Activated T-helper 1 cell treated with anti-CD3 and anti-CD28 coated beads, Interleukin-12 subunit alpha, Interleukin-12 subunit beta, Interleukin-2, Interleukin-4 antibody, amounts not matched to agents 30 ng/mL and 10 ng/mL and 1 ng/mL, durations not matched to agents 14 hours and 24 hours and 36 hours (primary cell): Measurements from ENCODE around the gene AP2A2. TPM values are rescaled to one million over a fixed set of nuclear protein-coding genes. Genes with fewer than 3 reads are reported as not detected.

Source experiments
- DNase-seq: peaks from one replicate; pipeline ENCODE4 v3.0.0; 2021; ENCODE audit warnings: low spot score
- H3K27ac Mint-ChIP-seq: one replicate; pipeline ENCODE4 v1.8.0; 2021; ENCODE audit warnings: mild to moderate bottlenecking, mixed read lengths
- H3K27me3 Mint-ChIP-seq: one replicate; pipeline ENCODE4 v1.8.0; 2022; ENCODE audit warnings: mild to moderate bottlenecking, moderate library complexity, mixed read lengths; ENCODE audit not compliant: insufficient read depth
- H3K36me3 Mint-ChIP-seq: one replicate; pipeline ENCODE4 v1.8.0; 2021; ENCODE audit warnings: low read depth, mixed read lengths
- H3K4me1 Mint-ChIP-seq: one replicate; pipeline ENCODE4 v1.8.0; 2021; ENCODE audit warnings: low read depth, mixed read lengths
- H3K4me3 Mint-ChIP-seq: one replicate; pipeline ENCODE4 v1.8.0; 2021; ENCODE audit warnings: mild to moderate bottlenecking, moderate library complexity, mixed read lengths
- H3K9me3 Mint-ChIP-seq: one replicate; pipeline ENCODE4 v1.8.0; 2021; ENCODE audit warnings: mixed read lengths
- intact Hi-C: fragments of 100-400 bp; cut with micrococcal nuclease; formaldehyde crosslinking; loops from one replicate; pipeline ENCODE4 v1.15.1; 2024
- total RNA-seq: library from RNA; stranded (reverse); gene quantifications from 2 replicates; pipeline ENCODE4 v1.2.3, GENCODE V29; 2022

Gene AP2A2
- total RNA-seq, 1 donor from 2014 or later, result 60.4 TPM

DNA sequence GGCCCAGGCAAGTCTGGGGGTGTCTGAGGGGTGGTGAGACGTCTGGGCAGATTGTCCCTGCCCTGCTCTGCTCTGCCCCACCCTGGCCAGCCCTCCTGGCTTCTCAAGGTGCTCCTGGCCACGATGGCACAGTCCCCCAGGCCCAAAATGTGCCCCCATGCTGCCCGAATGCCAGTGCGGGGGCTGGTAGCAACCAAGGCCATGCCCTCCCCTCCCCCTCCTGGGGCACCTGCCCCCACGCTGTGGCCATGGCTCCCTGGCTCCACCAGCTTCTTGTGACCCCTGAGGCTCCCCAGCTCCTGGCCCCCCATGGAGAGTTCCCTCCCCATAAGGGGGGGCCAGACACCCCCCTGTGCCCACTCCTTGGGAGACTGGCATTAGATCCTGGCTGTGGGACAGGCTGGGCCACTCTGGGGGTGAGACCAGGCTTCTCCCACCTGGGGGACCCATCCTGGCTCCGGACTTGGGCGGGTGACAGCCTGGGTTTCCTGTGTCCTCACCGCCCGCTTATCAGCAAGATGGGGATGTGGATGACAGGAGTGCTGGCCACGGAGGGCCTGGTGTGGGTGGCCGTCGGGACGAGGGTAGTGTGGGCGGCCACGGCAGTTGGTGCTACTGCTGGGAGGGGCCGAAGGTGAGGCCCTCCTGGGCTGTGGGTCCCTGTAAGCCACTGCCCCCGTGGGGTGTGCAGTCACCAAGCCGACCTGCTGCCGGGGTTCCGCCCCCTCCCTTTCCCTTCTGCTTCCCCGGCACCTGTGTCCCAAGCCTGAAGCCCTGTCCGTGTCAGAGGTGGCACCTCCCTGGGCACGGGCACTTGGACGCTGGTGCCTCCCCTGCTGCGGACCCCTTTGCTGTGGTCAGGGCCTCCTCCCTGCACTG lies 126.7 kb downstream of the AP2A2 start:
- H3K27me3 Mint-ChIP-seq, result peaks cover 3% of the 10 kb centered on the region
- DNase-seq, result no peak
- no peaks in the 10 kb centered on the region for H3K4me1 Mint-ChIP-seq
- intact Hi-C loops, result no loop called here
- H3K36me3 Mint-ChIP-seq, result no peaks in the 10 kb centered on the region
- no peaks in the 10 kb centered on the region for H3K9me3 Mint-ChIP-seq
- H3K4me3 Mint-ChIP-seq, result no peak overlapping the region
- no peak overlapping the region for H3K27ac Mint-ChIP-seq

DNA sequence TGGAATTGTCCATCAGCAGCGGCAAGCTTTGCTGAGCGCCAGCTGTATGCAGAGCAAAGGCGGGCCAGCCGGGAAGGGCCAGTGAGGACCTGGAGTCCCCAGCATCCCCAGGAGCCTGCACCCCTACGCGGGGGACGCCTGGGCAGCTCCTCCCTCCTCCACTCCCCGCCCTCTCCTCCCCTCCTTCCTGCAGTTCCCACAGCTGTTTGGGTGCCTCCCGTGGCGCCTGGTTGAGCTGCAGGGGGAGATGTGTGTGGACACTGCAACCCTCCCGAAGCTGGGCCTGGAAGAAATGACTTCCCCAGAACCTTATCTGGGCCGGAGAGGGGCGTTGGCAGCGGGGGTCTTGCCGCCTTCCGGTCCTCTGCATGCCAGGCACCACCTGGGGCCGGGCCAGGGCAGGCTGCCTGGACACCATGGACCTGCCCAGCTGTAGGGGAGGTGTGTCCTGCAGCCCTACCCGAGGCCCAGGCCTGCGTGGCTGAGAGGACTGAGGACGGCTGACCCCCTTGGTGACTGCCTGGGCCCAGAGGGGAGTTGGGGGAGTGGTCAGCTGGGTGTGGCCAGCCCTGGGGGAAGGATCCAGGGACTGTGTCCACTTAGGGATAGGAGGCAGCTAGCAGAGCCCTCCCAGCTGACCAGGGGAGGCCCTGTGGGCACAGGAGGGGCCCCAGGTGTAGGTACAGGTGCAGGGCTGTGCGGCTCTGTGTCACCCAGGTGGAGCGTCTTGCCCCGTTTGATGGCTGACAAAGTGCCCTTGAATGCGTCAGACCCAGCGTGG lies 127.6 kb downstream of the AP2A2 start:
- intact Hi-C loops, result no loop called here
- no peaks in the 10 kb centered on the region for H3K4me1 Mint-ChIP-seq
- no peaks in the 10 kb centered on the region for H3K36me3 Mint-ChIP-seq
- H3K9me3 Mint-ChIP-seq, result no peaks in the 10 kb centered on the region
- peaks cover 3% of the 10 kb centered on the region for H3K27me3 Mint-ChIP-seq
- H3K27ac Mint-ChIP-seq, result no peak overlapping the region
- no peak overlapping the region for H3K4me3 Mint-ChIP-seq
- DNase-seq, result no peak

- H3K36me3 Mint-ChIP-seq, result no peaks in the 10 kb centered on the region
- no peaks in the 10 kb centered on the region for H3K27me3 Mint-ChIP-seq
- intact Hi-C loops, result no loop called here
- H3K27ac Mint-ChIP-seq, result no peak overlapping the region
- no peak overlapping the region for H3K4me3 Mint-ChIP-seq
- H3K9me3 Mint-ChIP-seq, result no peaks in the 10 kb centered on the region
- no peaks in the 10 kb centered on the region for H3K4me1 Mint-ChIP-seq
- DNase-seq, result no peak
Measured at GRCh38 chr11:1054143-1055108, 128.8 kb downstream of the AP2A2 start.

DNA sequence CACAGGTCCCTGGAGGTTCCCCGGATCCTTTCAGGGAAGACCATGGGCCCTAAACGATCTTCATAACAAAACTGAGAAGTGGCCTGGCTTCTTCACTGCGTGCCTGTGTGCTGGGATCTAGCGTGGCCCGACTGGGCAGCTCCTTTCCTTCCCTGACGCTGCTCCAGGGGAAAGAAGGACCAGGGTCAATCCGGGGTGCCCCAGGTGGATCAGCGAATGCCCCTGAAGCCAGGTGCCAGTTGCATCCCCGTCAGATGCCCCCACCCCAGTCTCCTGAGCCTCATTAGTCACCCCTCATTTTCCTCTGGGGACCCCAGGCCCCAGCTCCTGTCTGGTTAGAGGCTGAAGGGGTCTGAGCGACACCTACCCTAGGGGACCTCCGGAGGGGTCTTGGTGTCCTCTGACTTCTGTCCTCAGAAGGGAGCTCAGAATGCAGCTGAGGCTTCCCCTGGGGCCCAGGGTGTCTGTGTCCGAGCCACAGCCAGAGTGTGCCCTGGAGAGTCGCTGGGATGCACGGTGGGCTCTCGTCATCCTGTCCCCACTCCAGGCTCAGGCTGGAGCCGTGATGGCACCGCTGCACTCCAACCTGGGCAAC lies 129.5 kb downstream of the AP2A2 start:
- Mint-ChIP-seq H3K9me3 (no peaks in the 10 kb centered on the region), H3K36me3 (no peaks in the 10 kb centered on the region), H3K27ac (no peak overlapping the region), H3K27me3 (no peaks in the 10 kb centered on the region), H3K4me1 (no peaks in the 10 kb centered on the region), H3K4me3 (no peak overlapping the region)
- DNase-seq, result no peak
- intact Hi-C loops, result no loop called here

DNA sequence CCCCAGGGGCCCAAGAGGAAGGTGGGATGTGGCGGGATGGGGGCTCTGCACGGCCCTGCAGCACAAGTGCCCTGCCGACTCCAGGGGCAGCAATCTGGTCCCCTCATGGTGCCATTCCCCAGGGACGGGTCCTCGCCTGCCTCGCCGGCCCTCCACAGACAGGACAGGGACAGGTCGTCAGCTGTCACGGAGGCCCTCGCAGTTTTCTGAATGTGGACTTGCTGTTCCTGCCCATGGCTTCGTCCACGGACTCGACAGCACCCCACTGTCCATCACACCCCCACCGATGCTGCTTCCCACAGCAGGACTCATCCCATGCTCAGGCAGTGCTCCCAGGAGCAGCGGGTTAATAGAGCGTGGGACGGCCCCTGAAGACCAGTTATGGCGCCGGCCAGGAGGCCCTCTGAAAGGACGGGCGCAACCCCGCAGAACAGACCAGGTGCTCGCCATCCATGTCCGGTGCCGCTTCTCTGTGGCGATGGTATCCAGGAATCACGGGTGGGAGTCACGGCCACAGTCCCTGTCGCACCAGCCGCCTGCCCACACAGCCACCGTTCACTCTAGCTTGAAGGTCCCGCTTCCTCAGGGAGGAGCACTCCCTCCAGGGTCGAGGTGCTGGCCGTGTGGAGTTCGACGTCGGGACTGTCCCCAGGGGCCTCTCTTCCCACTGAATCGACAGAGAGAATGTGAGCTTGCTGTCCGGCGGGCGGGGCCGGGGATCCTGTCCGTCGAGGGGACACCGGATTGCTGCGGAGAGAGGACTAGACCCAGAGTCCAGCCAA lies 130.5 kb downstream of the AP2A2 start:
- no peak for DNase-seq
- Mint-ChIP-seq H3K36me3 (no peaks in the 10 kb centered on the region), H3K27ac (no peak overlapping the region), H3K27me3 (no peaks in the 10 kb centered on the region), H3K4me1 (no peaks in the 10 kb centered on the region), H3K9me3 (no peaks in the 10 kb centered on the region), H3K4me3 (no peak overlapping the region)
- intact Hi-C loops, result no loop called here

GRCh38 chr11:1057806-1058205 lies 132.1 kb downstream of the AP2A2 start:
- H3K27me3 Mint-ChIP-seq, result peaks cover 2% of the 10 kb centered on the region
- no peak for DNase-seq
- H3K4me3 Mint-ChIP-seq, result no peak overlapping the region
- H3K27ac Mint-ChIP-seq, result no peak overlapping the region
- peaks cover 5% of the 10 kb centered on the region for H3K9me3 Mint-ChIP-seq
- H3K4me1 Mint-ChIP-seq, result no peaks in the 10 kb centered on the region
- no peaks in the 10 kb centered on the region for H3K36me3 Mint-ChIP-seq
- intact Hi-C loops, result no loop called here

DNA sequence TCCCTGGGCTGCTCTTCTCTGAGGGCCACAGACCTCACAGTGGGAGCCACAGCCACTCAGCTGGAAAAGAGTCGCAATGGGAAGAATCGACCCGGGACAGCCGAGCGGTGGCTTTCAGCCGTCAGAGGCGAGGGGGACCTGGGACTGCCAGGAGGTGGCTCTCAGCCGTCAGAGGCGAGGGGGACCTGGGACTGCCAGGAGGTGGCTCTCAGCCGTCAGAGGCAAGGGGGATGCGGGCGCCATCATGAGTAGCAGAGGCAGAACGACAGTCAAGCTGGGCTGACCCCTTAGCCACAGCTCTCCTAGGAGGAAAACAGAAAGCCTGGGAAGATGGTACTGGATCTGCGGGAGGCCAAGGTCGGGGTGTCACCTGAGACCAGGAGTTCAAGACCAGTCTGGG lies 134.1 kb downstream of the AP2A2 start:
- intact Hi-C loops, result no loop called here
- no peaks in the 10 kb centered on the region for H3K4me1 Mint-ChIP-seq
- H3K27ac Mint-ChIP-seq, result no peak overlapping the region
- H3K9me3 Mint-ChIP-seq, result peaks cover 5% of the 10 kb centered on the region
- no peaks in the 10 kb centered on the region for H3K36me3 Mint-ChIP-seq
- H3K4me3 Mint-ChIP-seq, result no peak overlapping the region
- H3K27me3 Mint-ChIP-seq, result peaks cover 2% of the 10 kb centered on the region
- DNase-seq, result no peak

DNA sequence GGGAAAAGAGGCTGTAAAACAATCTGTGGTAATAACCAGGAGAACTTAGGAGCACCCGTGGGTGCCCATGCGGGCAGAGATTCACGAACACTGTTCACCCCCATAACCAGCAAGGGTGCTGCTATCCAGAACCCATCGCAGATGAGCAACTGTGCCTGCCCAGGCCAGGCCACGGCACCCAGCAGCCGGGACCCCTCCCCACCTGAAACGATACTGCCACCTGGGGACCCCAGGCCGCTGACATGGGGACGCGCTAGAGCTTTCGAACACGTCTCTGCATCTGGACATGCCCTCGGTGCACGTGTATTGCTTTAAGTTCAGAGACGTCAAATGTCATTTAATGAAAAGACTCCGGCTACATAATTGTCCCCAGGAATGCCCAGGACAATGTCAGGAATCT lies 134.7 kb downstream of the AP2A2 start:
- Mint-ChIP-seq H3K9me3 (peaks cover 5% of the 10 kb centered on the region), H3K27ac (no peak overlapping the region), H3K36me3 (no peaks in the 10 kb centered on the region), H3K4me1 (no peaks in the 10 kb centered on the region), H3K27me3 (peaks cover 2% of the 10 kb centered on the region), H3K4me3 (no peak overlapping the region)
- DNase-seq, result no peak
- intact Hi-C loops, result no loop called here

GRCh38 chr11:1060852-1061616 lies 135.4 kb downstream of the AP2A2 start:
- H3K4me3 Mint-ChIP-seq, result no peak overlapping the region
- H3K4me1 Mint-ChIP-seq, result no peaks in the 10 kb centered on the region
- H3K27ac Mint-ChIP-seq, result no peak overlapping the region
- intact Hi-C loops, result no loop called here
- peaks cover 2% of the 10 kb centered on the region for H3K27me3 Mint-ChIP-seq
- H3K9me3 Mint-ChIP-seq, result peaks cover 5% of the 10 kb centered on the region
- no peak for DNase-seq
- H3K36me3 Mint-ChIP-seq, result no peaks in the 10 kb centered on the region
